KMS-11 (cell line): ENCODE results near the gene VTCN1.
A peak's percentile ranks its signal among the peaks of the same experiment; 100 is the strongest.

Experiments
- H2AFZ ChIP-seq: fragments of 200-600 bp; sonication (generic); 2 replicates; pipeline ENCODE4 v1.6.1; 2016; ENCODE audit warnings: antibody characterized with exemption, mixed run types, low read depth
- H3K27ac ChIP-seq: fragments of 200-600 bp; sonication (generic); 2 replicates; pipeline ENCODE4 v1.6.1; 2016; ENCODE audit warnings: mild to moderate bottlenecking, mixed run types
- H3K27me3 ChIP-seq: fragments of 200-600 bp; sonication (generic); 2 replicates; pipeline ENCODE4 v1.6.1; 2017; ENCODE audit warnings: mild to moderate bottlenecking, low read depth, mixed run types, moderate library complexity; ENCODE audit not compliant: insufficient read depth
- H3K36me3 ChIP-seq: fragments of 200-600 bp; sonication (generic); 2 replicates; pipeline ENCODE4 v1.6.1; 2017; ENCODE audit warnings: mild to moderate bottlenecking, mixed run types; ENCODE audit not compliant: insufficient read depth
- H3K4me1 ChIP-seq: fragments of 200-600 bp; sonication (generic); 2 replicates; pipeline ENCODE4 v1.6.1; 2016; ENCODE audit warnings: mild to moderate bottlenecking, low read depth, mixed run types; ENCODE audit not compliant: poor library complexity, severe bottlenecking
- H3K4me2 ChIP-seq: fragments of 200-600 bp; sonication (generic); 2 replicates; pipeline ENCODE4 v1.7.0; 2016; ENCODE audit warnings: mild to moderate bottlenecking, mixed run types
- H3K4me3 ChIP-seq: fragments of 200-600 bp; sonication (generic); IDR thresholded peaks from 2 replicates; pipeline ENCODE4 v1.6.1; 2017; ENCODE audit warnings: low read depth, low read length, mixed read lengths; ENCODE audit not compliant: insufficient read depth
- H3K79me2 ChIP-seq: fragments of 200-600 bp; sonication (generic); 2 replicates; pipeline ENCODE4 v1.6.1; 2016; ENCODE audit warnings: low read depth, mixed run types; ENCODE audit not compliant: insufficient read depth
- H3K9ac ChIP-seq: fragments of 200-600 bp; sonication (generic); 2 replicates; pipeline ENCODE4 v1.6.1; 2016; ENCODE audit warnings: mild to moderate bottlenecking, mixed run types
- H4K20me1 ChIP-seq: fragments of 200-600 bp; sonication (generic); 2 replicates; pipeline ENCODE4 v1.6.1; 2016; ENCODE audit warnings: mild to moderate bottlenecking, mixed run types; ENCODE audit not compliant: insufficient read depth
- CTCF ChIP-seq: fragments of 200-600 bp; sonication (generic); conservative IDR thresholded peaks from 2 replicates; pipeline ENCODE4 v1.6.1; 2017; ENCODE audit warnings: low read depth, mild to moderate bottlenecking, antibody characterized with exemption, low read length, moderate library complexity, mixed read lengths

VTCN1 gene

GRCh38 chr1:117130526-117130925 lies 80.2 kb downstream of the VTCN1 start:
- TF ChIP-seq CTCF, result no peak
- Histone ChIP-seq H3K9ac (no peak overlapping the region), H3K4me1 (no peaks in the 10 kb centered on the region), H3K79me2 (no peaks in the 10 kb centered on the region), H2AFZ (no peak overlapping the region), H4K20me1 (no peaks in the 10 kb centered on the region), H3K27me3 (no peaks in the 10 kb centered on the region), H3K36me3 (no peaks in the 10 kb centered on the region), H3K4me2 (no peak overlapping the region), H3K27ac (no peak overlapping the region), H3K4me3 (no peak overlapping the region)

GRCh38 chr1:117128323-117129079 lies 82.2 kb downstream of the VTCN1 start:
- Histone ChIP-seq H3K4me1 (no peaks in the 10 kb centered on the region), H3K36me3 (no peaks in the 10 kb centered on the region), H4K20me1 (no peaks in the 10 kb centered on the region), H3K9ac (no peak overlapping the region), H3K27me3 (no peaks in the 10 kb centered on the region), H3K27ac (no peak overlapping the region), H2AFZ (no peak overlapping the region), H3K4me3 (no peak overlapping the region), H3K4me2 (no peak overlapping the region), H3K79me2 (no peaks in the 10 kb centered on the region)
- TF ChIP-seq CTCF, result peak; percentile 65

- Histone ChIP-seq H3K4me2 (no peak overlapping the region), H3K79me2 (no peaks in the 10 kb centered on the region), H4K20me1 (no peaks in the 10 kb centered on the region), H3K27ac (no peak overlapping the region), H3K36me3 (no peaks in the 10 kb centered on the region), H3K4me1 (no peaks in the 10 kb centered on the region), H3K4me3 (no peak overlapping the region), H3K27me3 (no peaks in the 10 kb centered on the region), H3K9ac (no peak overlapping the region), H2AFZ (no peak overlapping the region)
- TF ChIP-seq CTCF, result no peak
These were observed 82.9 kb downstream of the VTCN1 start for GRCh38 chr1:117127795-117128194.

- H3K9ac ChIP-seq, result no peak overlapping the region
- TF ChIP-seq CTCF, result no peak
- no peaks in the 10 kb centered on the region for H4K20me1 ChIP-seq
- H3K4me2 ChIP-seq, result no peak overlapping the region
- H2AFZ ChIP-seq, result no peak overlapping the region
- no peaks in the 10 kb centered on the region for H3K4me1 ChIP-seq
- H3K27me3 ChIP-seq, result no peaks in the 10 kb centered on the region
- H3K36me3 ChIP-seq, result no peaks in the 10 kb centered on the region
- no peak overlapping the region for H3K27ac ChIP-seq
- no peak overlapping the region for H3K4me3 ChIP-seq
- H3K79me2 ChIP-seq, result no peaks in the 10 kb centered on the region
These were observed 86.1 kb downstream of the VTCN1 start for GRCh38 chr1:117124661-117125060.
